Measurements from ENCODE around the gene ZBTB20. TPM values are rescaled to one million over a fixed set of nuclear protein-coding genes. Genes with fewer than 3 reads are reported as not detected.
A peak's percentile ranks its signal among the peaks of the same experiment; 100 is the strongest.

Gene ZBTB20
- total RNA-seq, 1 donor from 2014 or later, result 66.4 TPM

GRCh38 chr3:114418724-114419543 lies 728.2 kb downstream of the ZBTB20 start:
- peak; percentile 91 to 94 for ATAC-seq
- peaks cover 16% of the 10 kb centered on the region for H3K4me1 ChIP-seq
- no peaks in the 10 kb centered on the region for H3K36me3 ChIP-seq
- peak overlapping the region; percentile 20 for H3K4me3 ChIP-seq
- no peak for DNase-seq
- TF ChIP-seq CTCF (IDR thresholded peaks at IDR 0.05), result peak; percentile 84
- intact Hi-C loops (cut with DNase I), result no loop called here
- no peaks in the 10 kb centered on the region for H3K27me3 ChIP-seq (ENCODE audit: low read depth)
- H3K9me3 ChIP-seq, result no peaks in the 10 kb centered on the region
- peak overlapping the region; percentile 7 for H3K27ac ChIP-seq

GRCh38 chr3:114418107-114418506 lies 729.0 kb downstream of the ZBTB20 start:
- H3K36me3 ChIP-seq, result no peaks in the 10 kb centered on the region
- H3K27me3 ChIP-seq (ENCODE audit: low read depth), result no peaks in the 10 kb centered on the region
- no peak overlapping the region for H3K4me3 ChIP-seq
- no peaks in the 10 kb centered on the region for H3K9me3 ChIP-seq
- intact Hi-C loops (cut with DNase I), result no loop called here
- TF ChIP-seq CTCF (IDR thresholded peaks at IDR 0.05), result no peak
- no peak overlapping the region for H3K27ac ChIP-seq
- no peak for DNase-seq
- H3K4me1 ChIP-seq, result peaks cover 16% of the 10 kb centered on the region
- no peak for ATAC-seq

GRCh38 chr3:114417675-114418074 lies 729.4 kb downstream of the ZBTB20 start:
- no peaks in the 10 kb centered on the region for H3K9me3 ChIP-seq
- no peak overlapping the region for H3K27ac ChIP-seq
- DNase-seq (no peak), ATAC-seq (no peak)
- no peaks in the 10 kb centered on the region for H3K27me3 ChIP-seq (ENCODE audit: low read depth)
- H3K36me3 ChIP-seq, result no peaks in the 10 kb centered on the region
- intact Hi-C loops (cut with DNase I), result no loop called here
- H3K4me1 ChIP-seq, result peaks cover 16% of the 10 kb centered on the region
- no peak for TF ChIP-seq CTCF (IDR thresholded peaks at IDR 0.05)
- H3K4me3 ChIP-seq, result no peak overlapping the region

GRCh38 chr3:114417265-114417664 lies 729.8 kb downstream of the ZBTB20 start:
- no peak for DNase-seq
- H3K36me3 ChIP-seq, result no peaks in the 10 kb centered on the region
- ATAC-seq, result no peak
- no peak overlapping the region for H3K27ac ChIP-seq
- H3K9me3 ChIP-seq, result no peaks in the 10 kb centered on the region
- peaks cover 16% of the 10 kb centered on the region for H3K4me1 ChIP-seq
- TF ChIP-seq CTCF (IDR thresholded peaks at IDR 0.05), result no peak
- H3K4me3 ChIP-seq, result no peak overlapping the region
- intact Hi-C loops (cut with DNase I), result no loop called here
- H3K27me3 ChIP-seq (ENCODE audit: low read depth), result no peaks in the 10 kb centered on the region

- no peak for DNase-seq
- H3K4me1 ChIP-seq, result peaks cover under 1% of the 10 kb centered on the region
- H3K36me3 ChIP-seq, result no peaks in the 10 kb centered on the region
- H3K4me3 ChIP-seq, result no peak overlapping the region
- TF ChIP-seq CTCF (IDR thresholded peaks at IDR 0.05), result no peak
- H3K27ac ChIP-seq, result no peak overlapping the region
- H3K9me3 ChIP-seq, result no peaks in the 10 kb centered on the region
- ATAC-seq, result peak in 1 of 2 donors; percentile 47
- intact Hi-C loops (cut with DNase I), result no loop called here
- H3K27me3 ChIP-seq (ENCODE audit: low read depth), result no peaks in the 10 kb centered on the region
These were observed 735.0 kb downstream of the ZBTB20 start for GRCh38 chr3:114411811-114412803.
